Panc1 (cell line): ENCODE results near the gene MACROD1.

Source experiments
- SIN3A ChIP-seq: IDR thresholded peaks from 2 replicates; pipeline ENCODE4 v1.6.1; 2012; ENCODE audit warnings: low read depth, mild to moderate bottlenecking, low read length, moderate library complexity, borderline replicate concordance; ENCODE audit not compliant: insufficient read depth
- TF ChIP-seq, protein P1 (sequence below): fragments of 450-650 bp; IDR thresholded peaks from 2 replicates; pipeline ENCODE4 v1.5.1; 2017; ENCODE audit warnings: mild to moderate bottlenecking

DNA sequence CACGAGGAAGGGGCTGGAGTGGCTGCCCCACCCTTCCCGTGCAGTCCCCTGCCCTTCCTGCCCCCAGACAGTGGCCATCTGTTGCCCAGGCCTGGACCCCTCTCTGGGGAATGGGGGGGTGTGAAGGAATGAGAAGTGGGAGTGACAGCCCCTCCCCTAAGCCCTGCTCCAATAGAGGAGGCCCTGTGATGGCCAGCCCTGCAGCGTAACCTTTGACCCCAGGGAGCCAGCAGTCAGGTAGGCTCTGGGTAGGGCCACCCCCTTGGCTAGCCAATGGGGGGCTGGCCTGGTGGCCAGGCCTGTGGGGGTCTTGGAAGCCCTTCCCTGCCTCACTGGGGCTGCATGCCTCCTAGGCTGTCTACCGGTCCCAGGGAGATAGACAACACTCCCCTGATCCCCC, 123.6 kb downstream of the MACROD1 start:
- TF ChIP-seq, protein P1, sequence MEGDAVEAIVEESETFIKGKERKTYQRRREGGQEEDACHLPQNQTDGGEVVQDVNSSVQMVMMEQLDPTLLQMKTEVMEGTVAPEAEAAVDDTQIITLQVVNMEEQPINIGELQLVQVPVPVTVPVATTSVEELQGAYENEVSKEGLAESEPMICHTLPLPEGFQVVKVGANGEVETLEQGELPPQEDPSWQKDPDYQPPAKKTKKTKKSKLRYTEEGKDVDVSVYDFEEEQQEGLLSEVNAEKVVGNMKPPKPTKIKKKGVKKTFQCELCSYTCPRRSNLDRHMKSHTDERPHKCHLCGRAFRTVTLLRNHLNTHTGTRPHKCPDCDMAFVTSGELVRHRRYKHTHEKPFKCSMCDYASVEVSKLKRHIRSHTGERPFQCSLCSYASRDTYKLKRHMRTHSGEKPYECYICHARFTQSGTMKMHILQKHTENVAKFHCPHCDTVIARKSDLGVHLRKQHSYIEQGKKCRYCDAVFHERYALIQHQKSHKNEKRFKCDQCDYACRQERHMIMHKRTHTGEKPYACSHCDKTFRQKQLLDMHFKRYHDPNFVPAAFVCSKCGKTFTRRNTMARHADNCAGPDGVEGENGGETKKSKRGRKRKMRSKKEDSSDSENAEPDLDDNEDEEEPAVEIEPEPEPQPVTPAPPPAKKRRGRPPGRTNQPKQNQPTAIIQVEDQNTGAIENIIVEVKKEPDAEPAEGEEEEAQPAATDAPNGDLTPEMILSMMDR, result no peak
- no peak for TF ChIP-seq SIN3A
